ENCODE results near the gene TRMT11. TPM values are rescaled to one million over a fixed set of nuclear protein-coding genes. Genes with fewer than 3 reads are reported as not detected.

TRMT11 gene
- total RNA-seq (2013; cell fraction: nucleolus; rRNA removed) = 322 and 332 TPM in 2 replicates
- total RNA-seq (2014; rRNA removed) (43.4 and 47.8 TPM in 2 replicates), total RNA-seq (2014; rRNA removed; fragmentation: Illumina TruSeq; extraction: Trizol) (44.4 and 47.8 TPM in 2 replicates), total RNA-seq (2021) (32.6 and 34.0 TPM in 2 replicates), polyA plus RNA-seq (2011; rRNA removed) (81.1 and 110 TPM in 2 replicates), polyA plus RNA-seq (2014; fragmentation: Illumina TruSeq; extraction: Trizol) (41.8 and 56.1 TPM in 2 replicates), polyA plus RNA-seq (2014; fragmentation: Nextera tagmentation; extraction: Ambion mirVana) (10 to 100 TPM; 56.8 to 72.4 TPM), polyA plus RNA-seq (2014; rRNA removed) (37.6 and 42.5 TPM in 2 replicates), polyA plus RNA-seq (2016; fragmentation: Nextera tagmentation; extraction: Ambion mirVana) (10 to 100 TPM; 42.2 to 44.0 TPM), polyA minus RNA-seq (2011; rRNA and poly(A)+ RNA removed) (69.6 and 104 TPM in 2 replicates), Bru-seq, nascent RNA (percentile 93 among the genes with signal in this experiment), BruChase-seq, experiment 1, labeled RNA remaining after a 6-hour chase (percentile 84 among the genes with signal in this experiment), BruChase-seq, experiment 2, labeled RNA remaining after a 2-hour chase (percentile 89 among the genes with signal in this experiment)
- polyA plus RNA-seq (2011; ENCODE audit: low read depth) = 11.7 TPM
- polyA plus RNA-seq (2011; cell fraction: cytosol; rRNA removed) = 21.2 and 24.2 TPM in 2 replicates
- polyA plus RNA-seq (2011; cell fraction: nucleus; rRNA removed) = 134 and 171 TPM in 2 replicates
- 15.3 and 21.4 TPM in 2 replicates for polyA plus RNA-seq (2012)
- polyA minus RNA-seq (2011; cell fraction: cytosol; rRNA and poly(A)+ RNA removed) = 20.6 and 26.9 TPM in 2 replicates
- 141 and 174 TPM in 2 replicates for polyA minus RNA-seq (2011; cell fraction: nucleus; rRNA and poly(A)+ RNA removed)
- long read RNA-seq, experiment 1, transcript TRMT11-201 (13 exons, 1,565 nt) = major isoform, 20 of 29 reads
- long read RNA-seq, experiment 1, partial matches to known transcripts = 0 of 29 reads
- long read RNA-seq, experiment 1, other reads (novel, unspliced or antisense) = 9 of 29 reads
- long read RNA-seq, experiment 2, transcript TRMT11-201 (13 exons, 1,565 nt) = major isoform, 185 of 293 reads
- long read RNA-seq, experiment 2, partial matches to known transcripts = 9 of 293 reads
- long read RNA-seq, experiment 2, other reads (novel, unspliced or antisense) = 94 of 293 reads

DNA sequence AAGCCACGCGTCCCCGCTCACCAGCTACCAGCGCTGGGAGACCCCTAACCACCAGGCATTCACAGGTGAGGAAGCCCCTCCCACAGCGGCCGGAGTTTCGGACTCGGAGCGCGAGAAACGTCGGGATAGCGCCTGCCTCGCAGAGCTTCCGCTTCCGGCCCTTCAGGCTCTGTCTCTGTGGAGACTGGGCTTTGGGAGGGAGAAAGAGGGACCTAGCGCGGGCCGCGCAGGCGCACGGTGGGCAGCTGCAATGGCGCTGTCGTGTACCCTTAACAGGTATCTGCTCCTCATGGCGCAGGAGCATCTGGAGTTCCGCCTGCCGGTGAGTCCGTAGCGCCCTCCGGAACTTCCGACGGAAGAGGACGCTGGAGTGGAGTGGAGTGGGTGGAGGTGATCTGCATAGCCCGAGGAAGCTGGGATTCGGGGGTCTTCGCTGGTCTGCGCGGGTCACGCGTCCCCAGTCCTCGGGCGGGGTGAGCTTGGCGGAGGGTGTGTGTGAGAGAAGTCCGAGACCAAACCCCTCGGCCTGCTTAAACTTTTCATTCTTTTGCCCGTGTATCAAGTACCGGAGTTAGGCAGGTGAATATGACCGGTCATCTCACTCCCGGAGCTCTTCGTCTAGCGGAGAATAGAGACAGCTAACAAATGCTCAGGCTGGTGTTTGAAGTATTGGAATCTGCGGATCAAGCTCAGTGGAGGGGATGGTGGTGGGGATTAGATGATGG is at the start of gene TRMT11:
Gene TRMT11, plus strand, starts transcription at position 240 of the 725 bp plus-strand sequence. Its CDS starts 11 bp downstream, at position 251.
- Histone ChIP-seq H4K20me1 (ENCODE audit: control insufficient read depth, insufficient read depth) (no peaks in the 10 kb centered on the region), H3K9ac (ENCODE audit: control insufficient read depth, insufficient read depth, low read length) (peak within 1 kb of the TSS; percentile 99), H2AFZ (ENCODE audit: control insufficient read depth, low read depth, low read length) (peak within 1 kb of the TSS; percentile 97), H3K4me2 (ENCODE audit: control insufficient read depth, insufficient read depth) (peak within 1 kb of the TSS; percentile 88), H3K36me3 (ENCODE audit: control insufficient read depth in 2 of 2, insufficient read depth in 2 of 2, low read length in 1 of 2) (no peaks in the 10 kb centered on the region), H3K4me1 (ENCODE audit: control insufficient read depth, insufficient read depth, low read length) (peaks cover 5% of the 10 kb centered on the region; the same call in 1 of the 2 replicates), H3K79me2 (ENCODE audit: control insufficient read depth, insufficient read depth, low read length) (peaks cover 60% of the 10 kb centered on the region), H3K27me3 (replicated peaks in 1 of 2; ENCODE audit: control insufficient read depth in 2 of 2, insufficient read depth in 2 of 2, low read length in 1 of 2) (no peaks in the 10 kb centered on the region), H3K27ac (ENCODE audit: control insufficient read depth, insufficient read depth) (peak within 1 kb of the TSS; percentile 95), H3K9me3 (replicated peaks; ENCODE audit: control insufficient read depth, insufficient read depth, low read length) (no peaks in the 10 kb centered on the region), H3K4me3 (peak within 1 kb of the TSS; percentile 85)
- no TSS peak for BruUV-seq (replicated peaks)
- intact Hi-C loops (cut with micrococcal nuclease; ENCODE audit: unreplicated experiment) (loop anchor here (5.0 kb wide), 2 partner anchors 189 to 204 kb away; no protein-coding TSS in a partner anchor), in situ Hi-C loops (cut with MboI) (no loop called here)
- ATAC-seq (peak; percentile 94), DNase-seq (ENCODE audit: low read depth, low spot score) (peak; percentile 69), FAIRE-seq (peak; percentile 78)
- ChIA-PET RAD21 (ENCODE audit: unreplicated experiment) (interaction anchor here (0.5 to 3.6 kb wide), 14 partner anchors 9 to 646 kb away, joined by 3 to 21 read pairs (median 6); partner anchors contain the start of genes HINT3 and NCOA7), CTCF (interaction anchor here (0.8 to 4.0 kb wide), 17 partner anchors 9 to 673 kb away, joined by 3 to 44 read pairs (median 6); partner anchors contain the start of genes HINT3 and NCOA7), SMC1A (ENCODE audit: uncharacterized antibody, unreplicated experiment) (interaction anchor here (0.8 to 3.6 kb wide), 14 partner anchors 8 to 233 kb away, joined by 3 to 26 read pairs (median 6); partner anchors contain the start of genes HINT3 and NCOA7), POLR2A (interaction anchor here (1.0 to 2.4 kb wide), 12 partner anchors 9 to 641 kb away, joined by 3 to 10 read pairs (median 6); partner anchors contain the start of genes HINT3 and NCOA7)
- under 1% methylated on average over 52 of the region's 52 CpGs for whole genome bisulfite sequencing (ENCODE audit: insufficient coverage, insufficient replicate concordance, low lambda C conversion rate, missing lambda C conversion rate)
- TF ChIP-seq, protein P1, sequence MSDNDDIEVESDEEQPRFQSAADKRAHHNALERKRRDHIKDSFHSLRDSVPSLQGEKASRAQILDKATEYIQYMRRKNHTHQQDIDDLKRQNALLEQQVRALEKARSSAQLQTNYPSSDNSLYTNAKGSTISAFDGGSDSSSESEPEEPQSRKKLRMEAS (IDR thresholded peaks at IDR 0.05; ENCODE audit: low read depth, low read length) = no peak; the same call in 1 of the 2 replicates
- TF ChIP-seq, protein P2, sequence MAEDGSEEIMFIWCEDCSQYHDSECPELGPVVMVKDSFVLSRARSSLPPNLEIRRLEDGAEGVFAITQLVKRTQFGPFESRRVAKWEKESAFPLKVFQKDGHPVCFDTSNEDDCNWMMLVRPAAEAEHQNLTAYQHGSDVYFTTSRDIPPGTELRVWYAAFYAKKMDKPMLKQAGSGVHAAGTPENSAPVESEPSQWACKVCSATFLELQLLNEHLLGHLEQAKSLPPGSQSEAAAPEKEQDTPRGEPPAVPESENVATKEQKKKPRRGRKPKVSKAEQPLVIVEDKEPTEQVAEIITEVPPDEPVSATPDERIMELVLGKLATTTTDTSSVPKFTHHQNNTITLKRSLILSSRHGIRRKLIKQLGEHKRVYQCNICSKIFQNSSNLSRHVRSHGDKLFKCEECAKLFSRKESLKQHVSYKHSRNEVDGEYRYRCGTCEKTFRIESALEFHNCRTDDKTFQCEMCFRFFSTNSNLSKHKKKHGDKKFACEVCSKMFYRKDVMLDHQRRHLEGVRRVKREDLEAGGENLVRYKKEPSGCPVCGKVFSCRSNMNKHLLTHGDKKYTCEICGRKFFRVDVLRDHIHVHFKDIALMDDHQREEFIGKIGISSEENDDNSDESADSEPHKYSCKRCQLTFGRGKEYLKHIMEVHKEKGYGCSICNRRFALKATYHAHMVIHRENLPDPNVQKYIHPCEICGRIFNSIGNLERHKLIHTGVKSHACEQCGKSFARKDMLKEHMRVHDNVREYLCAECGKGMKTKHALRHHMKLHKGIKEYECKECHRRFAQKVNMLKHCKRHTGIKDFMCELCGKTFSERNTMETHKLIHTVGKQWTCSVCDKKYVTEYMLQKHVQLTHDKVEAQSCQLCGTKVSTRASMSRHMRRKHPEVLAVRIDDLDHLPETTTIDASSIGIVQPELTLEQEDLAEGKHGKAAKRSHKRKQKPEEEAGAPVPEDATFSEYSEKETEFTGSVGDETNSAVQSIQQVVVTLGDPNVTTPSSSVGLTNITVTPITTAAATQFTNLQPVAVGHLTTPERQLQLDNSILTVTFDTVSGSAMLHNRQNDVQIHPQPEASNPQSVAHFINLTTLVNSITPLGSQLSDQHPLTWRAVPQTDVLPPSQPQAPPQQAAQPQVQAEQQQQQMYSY (CRISPR knock-in tag; IDR thresholded peaks at IDR 0.05) = no peak
- TF ChIP-seq CBX5 (IDR thresholded peaks at IDR 0.05; ENCODE audit: low read depth) (no peak), BHLHE40 (IDR thresholded peaks at IDR 0.05; ENCODE audit: borderline replicate concordance in 1 of 2, low read depth in 2 of 2, low read length in 1 of 2) (peak in 1 of 2 experiments; percentile 63; a peak in 2 of 4 replicates), KLF5 (IDR thresholded peaks at IDR 0.05; ENCODE audit: partially characterized antibody) (peak; percentile 81), PAX8 (IDR thresholded peaks at IDR 0.05) (no peak), ESRRA (IDR thresholded peaks at IDR 0.05; ENCODE audit: low read length) (no peak), SUPT20H (IDR thresholded peaks at IDR 0.05; ENCODE audit: borderline replicate concordance, control insufficient read depth, low read depth, low read length) (no peak)
- TF ChIP-seq, protein P3, sequence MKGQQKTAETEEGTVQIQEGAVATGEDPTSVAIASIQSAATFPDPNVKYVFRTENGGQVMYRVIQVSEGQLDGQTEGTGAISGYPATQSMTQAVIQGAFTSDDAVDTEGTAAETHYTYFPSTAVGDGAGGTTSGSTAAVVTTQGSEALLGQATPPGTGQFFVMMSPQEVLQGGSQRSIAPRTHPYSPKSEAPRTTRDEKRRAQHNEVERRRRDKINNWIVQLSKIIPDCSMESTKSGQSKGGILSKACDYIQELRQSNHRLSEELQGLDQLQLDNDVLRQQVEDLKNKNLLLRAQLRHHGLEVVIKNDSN (IDR thresholded peaks at IDR 0.05; ENCODE audit: borderline replicate concordance, extremely low read length, insufficient read depth, low read depth, low read length) = no peak
